ENCODE results near the gene LRIT3.

Gene LRIT3

GRCh38 chr4:109912706-109913595 is 65.0 kb downstream of the LRIT3 start, which contains the start of gene EGF:
Gene EGF, plus strand, starts transcription at chr4:109912883. Its CDS starts 453 bp downstream, at chr4:109913336.
- DNase-seq, result no peak

- no peak for DNase-seq
These were observed 65.8 kb downstream of the LRIT3 start for GRCh38 chr4:109913596-109914241.

- no peak for DNase-seq
These were observed 66.4 kb downstream of the LRIT3 start for GRCh38 chr4:109914322-109914721.

GRCh38 chr4:109915385-109916026 is 67.6 kb downstream of the LRIT3 start:
- DNase-seq, result no peak

GRCh38 chr4:109916027-109916409 is 68.1 kb downstream of the LRIT3 start:
- DNase-seq, result no peak

- DNase-seq, result no peak
These were observed 73.5 kb downstream of the LRIT3 start for GRCh38 chr4:109921384-109921808.

Measured in CD4-positive, alpha-beta T cell treated with Interleukin-17A for 4 hours (primary cell).